HepG2 (cell line): Measurements from ENCODE around the gene PIK3R1. TPM values are rescaled to one million over a fixed set of nuclear protein-coding genes. Genes with fewer than 3 reads are reported as not detected.

Experiments
- ATAC-seq: fragments of 200-7000 bp; cut with Tn5 transposase; 3 replicates; pipeline ENCODE4 v1.9.1; 2020; ENCODE audit warnings: mild to moderate bottlenecking, moderate library complexity
- BruUV-seq: library from RNA; stranded (reverse); fragments of 400-500 nt; replicated peaks from 2 replicates; lab custom pipeline; 2021; lab: Mats Ljungman, UMichigan
- CTCF ChIA-PET: fragments of 300-600 bp; formaldehyde crosslinking; extraction: SDS; loops from one replicate; lab custom pipeline; 2021; ENCODE audit warnings: low total read pairs, inconsistent platforms, low intra/inter-chr PET ratio; lab: Yijun Ruan, JAX
- POLR2A ChIA-PET: fragments of 350-600 bp; sonication (Branson Sonifier 250); formaldehyde crosslinking; loops from one replicate; lab custom pipeline; 2020; ENCODE audit warnings: antibody characterized with exemption, inconsistent platforms; lab: Yijun Ruan, JAX
- DNase-seq: peaks from one replicate; pipeline ENCODE4 v3.0.0-alpha.2; 2015; ENCODE audit warnings: low spot score
- FAIRE-seq: peaks from 3 replicates; lab custom pipeline; 2011; peaks lifted over from hg19 to GRCh38; lab: Jason Lieb, UNC
- H2AFZ ChIP-seq: one replicate; pipeline ENCODE4 v1.6.1; 2011; ENCODE audit warnings: low read length, inconsistent platforms
- H3K27ac ChIP-seq: fragments of 300-600 bp; 3 replicates; pipeline ENCODE4 v1.8.0; 2011; ENCODE audit warnings: mixed run types, mild to moderate bottlenecking, mixed read lengths, low read length, inconsistent platforms; ENCODE audit not compliant: insufficient read depth; ENCODE audit errors: extremely low read length
- H3K27me3 ChIP-seq, 2 experiments: fragments of 200-600 bp in 1 of 2; 2 replicates in 1 of 2; 3 replicates in 1 of 2; pipeline versions ENCODE4 v1.6.0 to v1.8.0; 2011; ENCODE audit warnings: low read length in 2 of 2, mild to moderate bottlenecking in 2 of 2, moderate library complexity in 2 of 2, inconsistent platforms in 1 of 2; ENCODE audit not compliant: insufficient read depth in 2 of 2, control insufficient read depth in 1 of 2
- H3K36me3 ChIP-seq, 2 experiments: fragments of 200-600 bp in 1 of 2; replicated peaks in 1 of 2; 2 replicates in 1 of 2; 3 replicates in 1 of 2; pipeline versions ENCODE4 v1.5.1 to v1.8.0; 2011; ENCODE audit warnings: low read length in 2 of 2, inconsistent platforms in 1 of 2; ENCODE audit not compliant: insufficient read depth in 2 of 2, control insufficient read depth in 1 of 2
- H3K4me1 ChIP-seq: 2 replicates; pipeline ENCODE4 v1.5.1; 2012; ENCODE audit warnings: low read length, inconsistent platforms; ENCODE audit not compliant: insufficient read depth
- H3K4me2 ChIP-seq: 2 replicates; pipeline ENCODE4 v1.6.0; 2011; ENCODE audit warnings: low read depth, low read length, inconsistent platforms
- H3K4me3 ChIP-seq, 3 experiments: fragments of 200-600 bp in 1 of 3; sonication (generic), shearing (Covaris generic) in 1 of 3; replicated peaks in 1 of 3; 2 replicates each; pipeline ENCODE4 v1.5.1; 2011 to 2016; ENCODE audit warnings: low read length in 3 of 3, inconsistent platforms in 2 of 3, low read depth in 2 of 3, mild to moderate bottlenecking in 2 of 3, control low read depth in 1 of 3, mixed read lengths in 1 of 3; ENCODE audit not compliant: insufficient read depth in 1 of 3
- H3K79me2 ChIP-seq: one replicate; pipeline ENCODE4 v1.6.1; 2011; ENCODE audit warnings: low read length, inconsistent platforms; ENCODE audit not compliant: insufficient read depth
- H3K9ac ChIP-seq: 2 replicates; pipeline ENCODE4 v1.6.0; 2011; ENCODE audit warnings: mild to moderate bottlenecking, low read depth, low read length, inconsistent platforms; ENCODE audit not compliant: insufficient read depth
- H3K9me3 ChIP-seq: 2 replicates; pipeline ENCODE4 v1.5.1; 2012; ENCODE audit warnings: mild to moderate bottlenecking, low read length
- H4K20me1 ChIP-seq: 2 replicates; pipeline ENCODE4 v1.6.0; 2011; ENCODE audit warnings: inconsistent platforms, mild to moderate bottlenecking, low read length, moderate library complexity; ENCODE audit not compliant: insufficient read depth
- KLF11 ChIP-seq: IDR thresholded peaks from 2 replicates; pipeline ENCODE4 v1.6.1; 2016; ENCODE audit warnings: missing compliant biosample characterization
- RNF2 ChIP-seq: fragments of 450-650 bp; conservative IDR thresholded peaks from 2 replicates; pipeline ENCODE4 v1.6.1; 2016; ENCODE audit warnings: low read depth
- SMARCC2 ChIP-seq: fragments of 450-650 bp; IDR thresholded peaks from 2 replicates; pipeline ENCODE4 v1.6.1; 2017; ENCODE audit warnings: antibody characterized with exemption, mild to moderate bottlenecking
- ZNF652 ChIP-seq: IDR thresholded peaks from 2 replicates; pipeline ENCODE4 v1.6.1; 2016; ENCODE audit warnings: low read depth, borderline replicate concordance
- WGBS: methylation state at CpG from one replicate; pipeline ENCODE4 v1.1.6; 2017; ENCODE audit warnings: low lambda C conversion rate; 5-methylcytosine and 5-hydroxymethylcytosine counted together
- in situ Hi-C: cut with HindIII; loops from 2 replicates; pipeline ENCODE4 v1.10.0; 2017; ENCODE audit warnings: low pct_unique_long_range_greater_than_20kb; ENCODE audit not compliant: extremely low pct_ligation_motif_present
- intact Hi-C: fragments of 100-400 bp; cut with micrococcal nuclease; formaldehyde crosslinking; loops from one replicate; pipeline ENCODE4 v1.10.0; 2022; ENCODE audit not compliant: unreplicated experiment
- polyA plus RNA-seq, 8 experiments: library from polyadenylated mRNA; depleted of rRNA in 3 of 8; stranded (reverse) in 7 of 8; unstranded in 1 of 8; fragments of >200 nt; fragmentation: Illumina TruSeq in 4 of 8; extraction: Trizol in 4 of 8; gene quantifications; 2 replicates each; pipeline versions ENCODE4 v1.2.1 to v1.2.3, GENCODE V29; 2011 to 2016; ENCODE audit warnings: low read depth in 4 of 8, missing spikeins in 1 of 8, mixed read lengths in 1 of 8; ENCODE audit not compliant: insufficient read depth in 1 of 8
- total RNA-seq, 5 experiments: library from RNA; depleted of rRNA; stranded (reverse); fragments of >200 nt; fragmentation: Illumina TruSeq; extraction: Trizol; gene quantifications; 2 replicates each; pipeline ENCODE4 v1.2.3, GENCODE V29; 2016; ENCODE audit warnings: low read depth in 1 of 5

Gene PIK3R1
- total and polyA plus RNA-seq, 2 of the 13 experiments (the other 11 are each of a cell fraction or from before 2014, with no cell fraction given) = 8.4 to 21.3 TPM

DNA sequence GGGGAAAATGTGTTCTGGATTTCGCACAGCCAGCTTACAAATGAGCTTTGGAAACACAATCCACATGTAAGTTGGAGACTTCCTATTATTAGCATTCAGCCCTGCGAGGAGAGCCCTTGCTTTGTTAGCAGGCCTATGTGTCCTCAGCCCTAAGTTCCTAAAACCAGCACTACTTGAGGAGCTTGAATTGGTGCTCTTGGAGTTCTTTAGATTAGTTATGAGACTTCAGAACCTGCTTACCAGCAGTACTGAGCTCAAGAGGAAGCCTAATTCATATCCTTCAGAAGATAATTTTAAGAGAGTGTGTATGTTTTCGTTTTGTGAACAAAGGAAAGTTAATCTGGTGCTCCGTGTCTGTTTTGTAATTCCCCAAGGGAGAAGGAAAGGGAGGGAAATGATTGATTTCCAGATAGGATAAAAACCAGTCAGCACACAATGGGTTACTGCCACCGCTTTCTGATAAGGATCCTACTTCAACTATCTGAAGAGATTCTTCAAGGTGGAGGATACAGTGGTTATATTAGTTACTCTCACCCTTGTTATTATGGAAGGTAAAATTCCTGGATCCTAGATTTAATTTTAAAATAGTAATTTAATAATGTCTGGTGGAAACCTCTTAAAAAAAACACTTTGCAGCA, 35.2 kb downstream of the PIK3R1 start:
- Histone ChIP-seq H3K4me1 (peaks cover 18% of the 10 kb centered on the region), H3K27me3 (no peaks in the 10 kb centered on the region), H3K27ac (no peak overlapping the region), H4K20me1 (no peaks in the 10 kb centered on the region), H3K4me2 (no peak overlapping the region), H3K9ac (no peak overlapping the region), H3K36me3 (peaks cover 0 to 1% of the 10 kb centered on the region in 2 experiments; a peak in 1 of 5 replicates), H3K79me2 (peaks cover 51% of the 10 kb centered on the region), H2AFZ (no peak overlapping the region), H3K4me3 (no peak overlapping the region), H3K9me3 (no peaks in the 10 kb centered on the region)
- DNase-seq (no peak), ATAC-seq (no peak), FAIRE-seq (no peak)
- ChIA-PET POLR2A (no interaction called here), CTCF (interaction anchor here (1.2 kb wide), 1 partner anchor 757 kb away, joined by 3 read pairs; no protein-coding TSS in a partner anchor)
- 92% methylated on average over 5 of the region's 5 CpGs for WGBS
- in situ Hi-C loops = loop anchor here (5.0 to 10.0 kb wide), 2 partner anchors 756 to 1003 kb away; no protein-coding TSS in a partner anchor
- intact Hi-C loops = loop anchor here (5.0 kb wide), 1 partner anchor 478 kb away; no protein-coding TSS in a partner anchor
- no TSS peak for BruUV-seq
- TF ChIP-seq ZNF652 = 0 out of 2 replicates have a peak, but pooled peaks have one; percentile 27
- no peak for TF ChIP-seq RNF2

DNA sequence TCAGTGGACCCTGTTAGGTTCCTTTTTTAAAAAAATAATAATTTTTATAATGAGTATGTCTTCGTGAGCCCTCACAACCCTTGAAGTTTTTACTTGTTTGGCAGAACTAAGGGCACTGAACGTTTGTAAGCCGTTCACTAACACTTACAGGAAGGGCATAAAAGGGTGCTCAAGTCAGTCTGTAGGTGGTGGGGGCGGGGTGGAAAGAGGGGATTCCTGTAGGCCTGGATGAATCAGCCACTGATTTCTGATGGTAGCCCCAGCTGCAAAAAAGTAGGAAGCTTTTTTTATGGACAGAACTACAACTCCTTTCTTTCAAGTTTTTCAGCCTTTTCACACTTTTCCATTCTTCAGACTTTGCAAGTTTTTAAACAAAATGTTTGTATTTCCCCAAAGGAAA, 35.8 kb downstream of the PIK3R1 start:
- Histone ChIP-seq H3K27me3 (no peaks in the 10 kb centered on the region), H3K36me3 (peaks cover 0 to 1% of the 10 kb centered on the region in 2 experiments; a peak in 1 of 5 replicates), H2AFZ (no peak overlapping the region), H4K20me1 (no peaks in the 10 kb centered on the region), H3K9me3 (no peaks in the 10 kb centered on the region), H3K27ac (no peak overlapping the region), H3K4me2 (no peak overlapping the region), H3K4me1 (peaks cover 18% of the 10 kb centered on the region), H3K4me3 (no peak overlapping the region), H3K9ac (no peak overlapping the region), H3K79me2 (peaks cover 52% of the 10 kb centered on the region)
- in situ Hi-C loops = loop anchor here (5.0 to 10.0 kb wide), 2 partner anchors 757 to 1004 kb away; no protein-coding TSS in a partner anchor
- ChIA-PET POLR2A (no interaction called here), CTCF (interaction anchor here (1.2 kb wide), 1 partner anchor 758 kb away, joined by 3 read pairs; no protein-coding TSS in a partner anchor)
- 88% methylated on average over 4 of the region's 4 CpGs for WGBS
- no peak for DNase-seq
- ATAC-seq = no peak
- BruUV-seq = no TSS peak
- intact Hi-C loops = loop anchor here (5.0 kb wide), 1 partner anchor 479 kb away; no protein-coding TSS in a partner anchor
- no peak for FAIRE-seq
- TF ChIP-seq SMARCC2 (no peak), KLF11 (CRISPR knock-in tag) (no peak)
